K562 treated with DMSO at 1 percent for 12 hours (cell line): Measurements from ENCODE around the gene PIK3IP1. TPM values are rescaled to one million over a fixed set of nuclear protein-coding genes. Genes with fewer than 3 reads are reported as not detected.

Experiments
- total RNA-seq: library from RNA; unstranded; fragments of 300-600 nt; gene quantifications from 2 replicates; pipeline ENCODE4 v1.2.3, GENCODE V29; 2022; ENCODE audit not compliant: insufficient read depth

Gene PIK3IP1, protein sequence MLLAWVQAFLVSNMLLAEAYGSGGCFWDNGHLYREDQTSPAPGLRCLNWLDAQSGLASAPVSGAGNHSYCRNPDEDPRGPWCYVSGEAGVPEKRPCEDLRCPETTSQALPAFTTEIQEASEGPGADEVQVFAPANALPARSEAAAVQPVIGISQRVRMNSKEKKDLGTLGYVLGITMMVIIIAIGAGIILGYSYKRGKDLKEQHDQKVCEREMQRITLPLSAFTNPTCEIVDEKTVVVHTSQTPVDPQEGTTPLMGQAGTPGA
- total RNA-seq: 0.66 and 2.4 TPM in 2 replicates

GRCh38 chr22:31292236-31292989 lies at the start of gene PIK3IP1:
Gene PIK3IP1, minus strand, starts transcription at chr22:31292488. Its CDS starts 144 bp downstream, at chr22:31292344.

Other genes with a start within 250 kb of the PIK3IP1 start
- gene SMTN, start 211.2 kb downstream of the PIK3IP1 start, total RNA-seq: 27.8 and 42.3 TPM in 2 replicates
- 61.9 and 124 TPM in 2 replicates for gene SELENOM, start 184.9 kb downstream of the PIK3IP1 start, total RNA-seq
- 23.7 and 24.6 TPM in 2 replicates for gene INPP5J, start 169.5 kb downstream of the PIK3IP1 start, total RNA-seq
- gene PLA2G3, start 152.0 kb downstream of the PIK3IP1 start, total RNA-seq: 0.83 TPM in 1 of 2 replicates, not detected in the other
- gene RNF185, start 132.3 kb downstream of the PIK3IP1 start, total RNA-seq: 15.3 and 25.5 TPM in 2 replicates
- 7.3 and 13.9 TPM in 2 replicates for gene LIMK2, start 80.2 kb downstream of the PIK3IP1 start, total RNA-seq
- 4.7 and 7.1 TPM in 2 replicates for gene PATZ1, start 53.9 kb upstream of the PIK3IP1 start, total RNA-seq
- gene DRG1, start 107.1 kb upstream of the PIK3IP1 start, total RNA-seq: 52.3 and 60.7 TPM in 2 replicates
- 4.5 and 11.5 TPM in 2 replicates for gene EIF4ENIF1, start 197.4 kb upstream of the PIK3IP1 start, total RNA-seq
- 17.0 and 19.5 TPM in 2 replicates for gene SFI1, start 204.0 kb upstream of the PIK3IP1 start, total RNA-seq